Measurements from ENCODE around the gene C4orf54. TPM values are rescaled to one million over a fixed set of nuclear protein-coding genes. Genes with fewer than 3 reads are reported as not detected.

Gene C4orf54
- total and polyA plus RNA-seq, 2 experiments from 2014 or later = not detected

DNA sequence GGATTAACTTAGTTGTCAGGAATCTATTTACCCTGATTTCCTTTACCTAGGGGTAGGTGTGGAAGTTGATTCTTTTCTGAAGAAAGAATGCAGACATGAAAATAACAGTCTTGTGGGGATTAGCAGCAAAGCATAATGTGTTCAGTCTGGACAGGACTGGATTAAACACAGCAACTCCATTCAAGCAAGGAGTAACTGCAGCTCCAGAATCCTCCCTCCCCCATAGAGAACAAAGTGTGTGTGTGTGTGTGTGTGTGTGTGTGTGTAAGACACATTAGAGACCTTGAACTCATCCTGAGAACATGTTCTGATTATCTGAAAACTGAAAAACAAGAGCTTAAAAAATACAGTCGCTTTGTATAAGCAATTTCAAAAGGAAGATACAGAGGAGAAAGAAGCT is 9.3 kb downstream of the C4orf54 start:
- no peak for DNase-seq
- Histone ChIP-seq H4K20me1 (ENCODE audit: insufficient read depth) (no peaks in the 10 kb centered on the region), H3K9me2 (ENCODE audit: insufficient read depth) (no peaks in the 10 kb centered on the region), H3K4me2 (ENCODE audit: unreplicated experiment) (no peak overlapping the region), H3K36me3 (ENCODE audit: low read depth) (no peaks in the 10 kb centered on the region), H3K4me3 (no peak overlapping the region), H3K9ac (no peak overlapping the region), H3K4me1 (ENCODE audit: insufficient read depth) (no peaks in the 10 kb centered on the region), H3K79me2 (ENCODE audit: insufficient read depth) (no peaks in the 10 kb centered on the region), H3K9me3 (ENCODE audit: low read depth) (no peaks in the 10 kb centered on the region), H3F3A (ENCODE audit: insufficient read depth) (no peaks in the 10 kb centered on the region), H2AFZ (no peak overlapping the region), H3K27ac (no peak overlapping the region), H3K27me3 (replicated peaks; ENCODE audit: insufficient read depth) (no peaks in the 10 kb centered on the region)
- in situ Hi-C loops (cut with MboI) = no loop called here
- TF ChIP-seq EZH2phosphoT487 (IDR thresholded peaks at IDR 0.05; ENCODE audit: insufficient read depth, low read depth) (no peak), EZH2 (IDR thresholded peaks at IDR 0.05; ENCODE audit: insufficient read depth, poor library complexity, severe bottlenecking) (no peak)
- 36 to 46% methylated on average over 1 of the region's 1 CpG for WGBS, 2 experiments (ENCODE audit: low coverage in 1 of 2, low lambda C conversion rate in 2 of 2, missing lambda C conversion rate in 2 of 2)

DNA sequence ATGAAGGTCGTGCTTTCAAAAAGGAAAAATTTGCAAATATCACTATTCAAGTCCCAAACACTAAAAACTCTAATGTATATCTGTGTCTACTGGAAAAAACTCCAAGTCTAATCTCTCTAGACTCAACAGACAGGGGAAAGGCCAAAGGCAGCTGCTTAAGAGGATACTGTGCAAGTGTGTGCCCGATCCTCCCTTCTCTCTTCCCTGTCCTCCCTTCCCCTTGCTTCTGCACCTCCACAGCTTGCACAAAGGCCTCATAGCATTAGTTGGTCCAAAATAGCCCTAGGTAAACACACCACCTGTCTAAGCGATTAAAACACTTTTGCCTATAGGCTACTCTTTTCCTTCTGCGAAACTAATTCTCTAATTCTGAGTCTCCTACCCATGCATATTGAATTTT is 10.6 kb downstream of the C4orf54 start:
- Histone ChIP-seq H3K4me1 (ENCODE audit: insufficient read depth) (no peaks in the 10 kb centered on the region), H3K27ac (no peak overlapping the region), H3K36me3 (ENCODE audit: low read depth) (no peaks in the 10 kb centered on the region), H4K20me1 (ENCODE audit: insufficient read depth) (no peaks in the 10 kb centered on the region), H2AFZ (no peak overlapping the region), H3K27me3 (replicated peaks; ENCODE audit: insufficient read depth) (no peaks in the 10 kb centered on the region), H3K4me3 (no peak overlapping the region), H3K4me2 (ENCODE audit: unreplicated experiment) (no peak overlapping the region), H3F3A (ENCODE audit: insufficient read depth) (no peaks in the 10 kb centered on the region), H3K9me2 (ENCODE audit: insufficient read depth) (no peaks in the 10 kb centered on the region), H3K79me2 (ENCODE audit: insufficient read depth) (no peaks in the 10 kb centered on the region), H3K9ac (no peak overlapping the region), H3K9me3 (ENCODE audit: low read depth) (no peaks in the 10 kb centered on the region)
- TF ChIP-seq EZH2phosphoT487 (IDR thresholded peaks at IDR 0.05; ENCODE audit: insufficient read depth, low read depth) (no peak), EZH2 (IDR thresholded peaks at IDR 0.05; ENCODE audit: insufficient read depth, poor library complexity, severe bottlenecking) (no peak)
- in situ Hi-C loops (cut with MboI) = no loop called here
- WGBS, 2 experiments (ENCODE audit: low coverage in 1 of 2, low lambda C conversion rate in 2 of 2, missing lambda C conversion rate in 2 of 2) = 37 to 38% methylated on average over 4 of the region's 4 CpGs
- no peak for DNase-seq

DNA sequence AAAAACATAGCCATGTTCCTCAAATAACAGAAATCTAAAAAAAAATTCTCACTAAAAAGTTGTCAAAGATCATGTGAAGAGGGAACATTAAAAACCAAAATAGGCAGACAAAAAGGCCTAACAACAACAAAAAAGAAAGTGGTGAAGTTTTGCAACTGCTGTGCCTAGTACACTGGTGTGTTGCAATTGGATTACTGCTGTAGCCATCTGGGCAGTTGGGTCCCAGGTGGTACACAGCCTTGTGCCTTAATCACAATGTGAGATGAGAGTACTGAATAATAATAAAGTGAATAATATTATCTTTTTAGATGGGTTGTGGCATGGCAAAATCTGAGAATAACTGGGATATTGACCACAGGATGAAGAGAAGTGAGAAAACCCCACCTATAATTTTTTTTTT is 12.0 kb downstream of the C4orf54 start:
- Histone ChIP-seq H3K4me1 (ENCODE audit: insufficient read depth) (no peaks in the 10 kb centered on the region), H3K27ac (no peak overlapping the region), H2AFZ (no peak overlapping the region), H3K79me2 (ENCODE audit: insufficient read depth) (no peaks in the 10 kb centered on the region), H3K9ac (no peak overlapping the region), H3F3A (ENCODE audit: insufficient read depth) (no peaks in the 10 kb centered on the region), H3K36me3 (ENCODE audit: low read depth) (no peaks in the 10 kb centered on the region), H3K9me3 (ENCODE audit: low read depth) (no peaks in the 10 kb centered on the region), H3K27me3 (replicated peaks; ENCODE audit: insufficient read depth) (no peaks in the 10 kb centered on the region), H3K9me2 (ENCODE audit: insufficient read depth) (no peaks in the 10 kb centered on the region), H4K20me1 (ENCODE audit: insufficient read depth) (no peaks in the 10 kb centered on the region), H3K4me2 (ENCODE audit: unreplicated experiment) (no peak overlapping the region), H3K4me3 (no peak overlapping the region)
- DNase-seq = no peak
- in situ Hi-C loops (cut with MboI) = no loop called here
- no peak for TF ChIP-seq EZH2 (IDR thresholded peaks at IDR 0.05; ENCODE audit: insufficient read depth, poor library complexity, severe bottlenecking)
- no peak for TF ChIP-seq EZH2phosphoT487 (IDR thresholded peaks at IDR 0.05; ENCODE audit: insufficient read depth, low read depth)

DNA sequence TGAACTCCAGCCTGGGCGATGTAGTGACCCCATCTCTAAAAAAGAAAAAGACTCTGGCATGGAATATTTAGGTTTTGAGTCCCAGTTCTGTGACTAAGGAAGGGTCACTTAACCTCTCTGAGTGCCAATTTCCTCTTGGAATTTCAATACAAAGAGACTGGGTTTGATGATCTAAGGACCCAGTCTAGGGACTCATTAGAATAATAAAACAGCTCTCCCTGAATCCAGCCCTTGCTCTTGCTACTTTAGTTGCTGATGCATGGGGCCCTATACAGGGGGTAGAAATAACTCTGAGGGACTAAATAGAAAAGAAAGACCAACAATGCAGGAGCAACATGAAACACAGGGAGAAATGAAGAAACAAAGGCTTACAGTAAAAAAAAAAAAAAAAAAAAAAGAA is 12.6 kb downstream of the C4orf54 start:
- in situ Hi-C loops (cut with MboI) = no loop called here
- no peak for DNase-seq
- Histone ChIP-seq H3K27ac (no peak overlapping the region), H3K9me3 (ENCODE audit: low read depth) (no peaks in the 10 kb centered on the region), H3K79me2 (ENCODE audit: insufficient read depth) (no peaks in the 10 kb centered on the region), H2AFZ (no peak overlapping the region), H3K36me3 (ENCODE audit: low read depth) (no peaks in the 10 kb centered on the region), H3K9ac (no peak overlapping the region), H3K27me3 (replicated peaks; ENCODE audit: insufficient read depth) (no peaks in the 10 kb centered on the region), H4K20me1 (ENCODE audit: insufficient read depth) (no peaks in the 10 kb centered on the region), H3K4me2 (ENCODE audit: unreplicated experiment) (no peak overlapping the region), H3K4me3 (no peak overlapping the region), H3F3A (ENCODE audit: insufficient read depth) (no peaks in the 10 kb centered on the region), H3K9me2 (ENCODE audit: insufficient read depth) (no peaks in the 10 kb centered on the region), H3K4me1 (ENCODE audit: insufficient read depth) (no peaks in the 10 kb centered on the region)
- WGBS, 2 experiments (ENCODE audit: low coverage in 1 of 2, low lambda C conversion rate in 2 of 2, missing lambda C conversion rate in 2 of 2) = 31 to 39% methylated on average over 1 of the region's 1 CpG
- no peak for TF ChIP-seq EZH2phosphoT487 (IDR thresholded peaks at IDR 0.05; ENCODE audit: insufficient read depth, low read depth)
- no peak for TF ChIP-seq EZH2 (IDR thresholded peaks at IDR 0.05; ENCODE audit: insufficient read depth, poor library complexity, severe bottlenecking)

DNA sequence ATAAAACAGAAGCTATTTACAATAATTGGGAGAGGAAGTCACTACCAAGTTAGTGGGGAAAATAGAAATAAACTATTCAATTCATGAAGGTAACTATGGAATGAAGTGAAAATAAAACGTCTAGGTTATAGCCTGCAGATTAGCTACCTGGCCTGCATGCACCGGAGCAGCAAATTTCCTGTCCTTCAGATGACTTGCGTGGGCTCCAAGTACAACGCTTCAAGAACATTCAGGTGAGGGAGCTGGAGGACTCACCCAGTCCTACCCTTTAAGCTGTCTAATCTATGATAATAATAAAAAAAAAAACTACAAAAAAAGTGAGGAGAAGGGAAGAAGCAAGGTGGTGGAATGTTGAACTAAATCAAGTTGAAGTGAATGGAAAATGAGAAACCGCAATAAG is 13.2 kb downstream of the C4orf54 start:
- 41 to 50% methylated on average over 5 of the region's 5 CpGs for WGBS, 2 experiments (ENCODE audit: low coverage in 1 of 2, low lambda C conversion rate in 2 of 2, missing lambda C conversion rate in 2 of 2)
- H3K27ac ChIP-seq = no peak overlapping the region
- H3F3A ChIP-seq (ENCODE audit: insufficient read depth) = no peaks in the 10 kb centered on the region
- no peaks in the 10 kb centered on the region for H3K79me2 ChIP-seq (ENCODE audit: insufficient read depth)
- DNase-seq = no peak
- no peak overlapping the region for H2AFZ ChIP-seq
- no peaks in the 10 kb centered on the region for H4K20me1 ChIP-seq (ENCODE audit: insufficient read depth)
- no peak overlapping the region for H3K4me3 ChIP-seq
- no peak overlapping the region for H3K4me2 ChIP-seq (ENCODE audit: unreplicated experiment)
- no peaks in the 10 kb centered on the region for H3K9me3 ChIP-seq (ENCODE audit: low read depth)
- H3K36me3 ChIP-seq (ENCODE audit: low read depth) = no peaks in the 10 kb centered on the region
- H3K9me2 ChIP-seq (ENCODE audit: insufficient read depth) = no peaks in the 10 kb centered on the region
- H3K27me3 ChIP-seq (replicated peaks; ENCODE audit: insufficient read depth) = no peaks in the 10 kb centered on the region
- no peak overlapping the region for H3K9ac ChIP-seq
- in situ Hi-C loops (cut with MboI) = no loop called here
- H3K4me1 ChIP-seq (ENCODE audit: insufficient read depth) = no peaks in the 10 kb centered on the region
- TF ChIP-seq EZH2phosphoT487 (IDR thresholded peaks at IDR 0.05; ENCODE audit: insufficient read depth, low read depth) (no peak), EZH2 (IDR thresholded peaks at IDR 0.05; ENCODE audit: insufficient read depth, poor library complexity, severe bottlenecking) (no peak)

Data from GM23248 (cell line).